HG02759 (cell line): ENCODE data around the gene GORAB.

Experiments used
- ATAC-seq: cut with Tn5 transposase; IDR thresholded peaks from one replicate; pipeline ENCODE4 v1.9.1; 2021; ENCODE audit warnings: mild to moderate bottlenecking, moderate library complexity; ENCODE audit not compliant: unreplicated experiment

Gene GORAB

GRCh38 chr1:170590921-170591705, 59.1 kb downstream of the GORAB start:
- no peak for ATAC-seq

- no peak for ATAC-seq
These were observed 60.7 kb downstream of the GORAB start for GRCh38 chr1:170592591-170593111.

- no peak for ATAC-seq
These were observed 61.4 kb downstream of the GORAB start for GRCh38 chr1:170593173-170594011.

GRCh38 chr1:170594066-170594626, 62.2 kb downstream of the GORAB start:
- no peak for ATAC-seq

GRCh38 chr1:170596701-170597100, 64.7 kb downstream of the GORAB start:
- no peak for ATAC-seq

- ATAC-seq = no peak
These were observed 66.7 kb downstream of the GORAB start for GRCh38 chr1:170598618-170599017.

- no peak for ATAC-seq
These were observed 67.1 kb downstream of the GORAB start for GRCh38 chr1:170599033-170599432.

GRCh38 chr1:170601866-170602265, 69.9 kb downstream of the GORAB start:
- ATAC-seq = no peak
